NCI-H1105 (cell line): ENCODE measurements around the gene VASP.

Experiments used
- DNase-seq: peaks from one replicate; lab custom pipeline; 2025; lab: John Stamatoyannopoulos, UW

The VASP gene

GRCh38 chr19:45515081-45515624 lies 7.9 kb downstream of the VASP start:
- no peak for DNase-seq

- DNase-seq: no peak
Measured at GRCh38 chr19:45515807-45516401, 8.6 kb downstream of the VASP start.

GRCh38 chr19:45517238-45517637 lies 10.0 kb downstream of the VASP start:
- no peak for DNase-seq

GRCh38 chr19:45517641-45518468 lies 10.6 kb downstream of the VASP start:
- no peak for DNase-seq

GRCh38 chr19:45518469-45518826 lies 11.2 kb downstream of the VASP start:
- DNase-seq: no peak

GRCh38 chr19:45522010-45522941 lies 15.0 kb downstream of the VASP start:
- DNase-seq: no peak

GRCh38 chr19:45523642-45524256 lies 16.5 kb downstream of the VASP start:
- peak; percentile 74 for DNase-seq

GRCh38 chr19:45524575-45525129 lies 17.4 kb downstream of the VASP start:
- no peak for DNase-seq

- peak; percentile 34 for DNase-seq
Measured at GRCh38 chr19:45526143-45526542, 18.9 kb downstream of the VASP start.

- no peak for DNase-seq
Measured at GRCh38 chr19:45526971-45527370, 19.7 kb downstream of the VASP start.

- no peak for DNase-seq
Measured at GRCh38 chr19:45527731-45528130, 20.5 kb downstream of the VASP start.

GRCh38 chr19:45528149-45528743 lies 21.0 kb downstream of the VASP start:
- peak; percentile 42 for DNase-seq

- peak; percentile 85 for DNase-seq
Measured at GRCh38 chr19:45528744-45529419, 21.6 kb downstream of the VASP start.

- no peak for DNase-seq
Measured at GRCh38 chr19:45529420-45529785, 22.1 kb downstream of the VASP start.

- DNase-seq: no peak
Measured at GRCh38 chr19:45531349-45531748, 24.1 kb downstream of the VASP start.

GRCh38 chr19:45539459-45539858 lies 32.2 kb downstream of the VASP start:
- no peak for DNase-seq

GRCh38 chr19:45542234-45542668 lies 35.0 kb downstream of the VASP start:
- DNase-seq: no peak

- no peak for DNase-seq
Measured at GRCh38 chr19:45547211-45547770, 40.0 kb downstream of the VASP start.

- no peak for DNase-seq
Measured at GRCh38 chr19:45547965-45548609, 40.8 kb downstream of the VASP start.

- no peak for DNase-seq
Measured at GRCh38 chr19:45553464-45553863, 46.2 kb downstream of the VASP start.
